CD4-positive, alpha-beta T cell (primary cell): ENCODE data around the gene LGR6. TPM values are rescaled to one million over a fixed set of nuclear protein-coding genes. Genes with fewer than 3 reads are reported as not detected.
A peak's percentile ranks its signal among the peaks of the same experiment; 100 is the strongest.
"Not testable (repeated sequence)": the region's sequence is repeated elsewhere in the genome, so short reads cannot be mapped to it uniquely, and the experiment has no call there.

ENCODE experiments used
- ATAC-seq: fragments of 200-7000 bp; cut with Tn5 transposase; one replicate; pipeline ENCODE4 v1.10.0; 2022; ENCODE audit warnings: mild to moderate bottlenecking; ENCODE audit not compliant: poor library complexity
- CTCF ChIA-PET: fragments of 350-600 bp; sonication (Branson Sonifier 250); formaldehyde crosslinking; loops from one replicate; lab custom pipeline; 2021; ENCODE audit warnings: antibody characterized with exemption, inconsistent platforms; lab: Charles Lee
- POLR2A ChIA-PET: fragments of 350-600 bp; sonication (Branson Sonifier 250); formaldehyde crosslinking; loops from one replicate; lab custom pipeline; 2021; ENCODE audit warnings: antibody characterized with exemption, inconsistent platforms; lab: Charles Lee
- DNase-seq, 14 experiments: peaks; one replicate each; pipeline ENCODE4 v3.0.0-alpha.2; 2013 to 2020; ENCODE audit warnings: mixed read lengths in 2 of 14
- H3K27ac ChIP-seq, 2 donors: one replicate each; pipeline versions ENCODE4 v1.5.1 to v1.7.0; 2013; ENCODE audit warnings: low read length in 2 of 2, low read depth in 1 of 2, mild to moderate bottlenecking in 1 of 2
- H3K27me3 ChIP-seq, 2 experiments: 1 replicate in 1 of 2; 2 replicates in 1 of 2; pipeline versions ENCODE4 v1.6.1 to v1.7.0; 2013; ENCODE audit warnings: low read length in 2 of 2, control low read depth in 1 of 2, mild to moderate bottlenecking in 1 of 2, moderate library complexity in 1 of 2; ENCODE audit not compliant: insufficient read depth in 2 of 2, control insufficient read depth in 1 of 2
- H3K36me3 ChIP-seq: one replicate; pipeline ENCODE4 v1.6.1; 2013; ENCODE audit warnings: low read length, control low read depth; ENCODE audit not compliant: insufficient read depth
- H3K4me1 ChIP-seq: one replicate; pipeline ENCODE4 v1.6.1; 2013; ENCODE audit warnings: low read length, control low read depth; ENCODE audit not compliant: insufficient read depth
- H3K4me3 ChIP-seq: one replicate; pipeline ENCODE4 v1.5.1; 2013; ENCODE audit warnings: mild to moderate bottlenecking, low read length, moderate library complexity
- H3K9me3 ChIP-seq, 2 experiments: 1 replicate in 1 of 2; 2 replicates in 1 of 2; pipeline versions ENCODE4 v1.6.1 to v1.7.0; 2013; ENCODE audit warnings: low read length in 2 of 2, mild to moderate bottlenecking in 2 of 2, control low read depth in 1 of 2, moderate library complexity in 1 of 2; ENCODE audit not compliant: control insufficient read depth in 1 of 2, insufficient read depth in 1 of 2
- H3K27ac Mint-ChIP-seq: one replicate; pipeline ENCODE4 v1.8.0; 2020; ENCODE audit warnings: mixed read lengths
- H3K27me3 Mint-ChIP-seq: one replicate; pipeline ENCODE4 v1.8.0; 2021; ENCODE audit warnings: mixed read lengths
- H3K36me3 Mint-ChIP-seq: one replicate; pipeline ENCODE4 v1.8.0; 2021; ENCODE audit warnings: low read depth, mixed read lengths
- H3K4me1 Mint-ChIP-seq: one replicate; pipeline ENCODE4 v1.8.0; 2021; ENCODE audit warnings: low read depth, mixed read lengths
- H3K4me3 Mint-ChIP-seq: one replicate; pipeline ENCODE4 v1.8.0; 2020; ENCODE audit warnings: mild to moderate bottlenecking, mixed read lengths
- H3K9me3 Mint-ChIP-seq: one replicate; pipeline ENCODE4 v1.8.0; 2020; ENCODE audit warnings: mixed read lengths
- CTCF ChIP-seq: fragments of 200-600 bp; IDR thresholded peaks from one replicate; pipeline ENCODE4 v1.8.0; 2022; ENCODE audit warnings: antibody characterized with exemption, mild to moderate bottlenecking
- intact Hi-C, 2 experiments: fragments of 100-400 bp; cut with DNase I in 1 of 2; cut with micrococcal nuclease in 1 of 2; formaldehyde crosslinking; loops; one replicate each; pipeline versions ENCODE4 v1.15.1 to v1.9.0; 2023 to 2025; cut with DNase I, micrococcal nuclease
- total RNA-seq, 174 experiments: library from RNA in 2 of 174; stranded (reverse) in 2 of 174; gene quantifications; one replicate each; pipeline ENCODE4 v1.2.3 and lab custom pipeline; 2021 to 2026

LGR6 gene
- total RNA-seq, 2 experiments from 2014 or later: 0.19 to 0.45 TPM

GRCh38 chr1:202235856-202236837 lies 42.5 kb downstream of the LGR6 start:
- Histone ChIP-seq H3K4me3 (no peak overlapping the region), H3K27me3 (peaks cover 9 to 15% of the 10 kb centered on the region in 2 experiments), H3K9me3 (peaks cover 0 to 2% of the 10 kb centered on the region in 2 experiments), H3K36me3 (no peaks in the 10 kb centered on the region), H3K27ac (no peak overlapping the region), H3K4me1 (no peaks in the 10 kb centered on the region)
- POLR2A ChIA-PET: no interaction called here
- peaks cover 30% of the 10 kb centered on the region for H3K27me3 Mint-ChIP-seq
- H3K27ac Mint-ChIP-seq: no peak overlapping the region
- intact Hi-C loops: loop anchor here in 1 of 2 experiments (1.0 kb wide), 1 partner anchor 79 kb away; no protein-coding TSS in a partner anchor
- no peaks in the 10 kb centered on the region for H3K4me1 Mint-ChIP-seq
- no peaks in the 10 kb centered on the region for H3K36me3 Mint-ChIP-seq
- TF ChIP-seq CTCF: peak; percentile 85
- peak; percentile 77 for ATAC-seq
- H3K4me3 Mint-ChIP-seq: no peak overlapping the region
- CTCF ChIA-PET: no interaction called here
- peak; percentile 38 to 75 (median 56) for DNase-seq
- H3K9me3 Mint-ChIP-seq: no peaks in the 10 kb centered on the region

DNA sequence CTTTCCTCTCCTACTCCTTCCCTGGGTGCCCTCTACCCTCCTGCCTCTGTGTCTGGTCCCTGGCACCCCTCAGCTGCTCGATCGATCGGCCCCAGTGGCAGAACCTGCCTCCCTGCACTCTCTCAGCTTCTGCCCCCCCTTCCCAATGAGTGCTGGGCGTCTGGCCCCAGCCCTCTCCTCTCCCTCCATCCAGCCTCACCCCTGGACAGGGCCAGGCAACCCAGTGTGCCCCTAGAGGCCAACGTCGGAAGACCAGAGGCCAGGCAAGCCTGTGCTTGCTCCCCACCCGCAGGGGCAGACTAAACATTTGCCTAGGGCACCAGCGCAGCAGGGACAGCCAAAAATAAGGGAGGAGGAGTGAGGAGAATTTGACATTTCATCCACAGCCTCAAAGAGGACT lies 43.5 kb downstream of the LGR6 start:
- ChIA-PET CTCF (no interaction called here), POLR2A (no interaction called here)
- DNase-seq: peak in 4 of 14 experiments; percentile 13 to 34 (median 26)
- Histone ChIP-seq H3K27me3 (peaks cover 9 to 17% of the 10 kb centered on the region in 2 experiments), H3K4me1 (no peaks in the 10 kb centered on the region), H3K36me3 (no peaks in the 10 kb centered on the region), H3K27ac (no peak overlapping the region), H3K9me3 (peaks cover 0 to 6% of the 10 kb centered on the region in 2 experiments), H3K4me3 (no peak overlapping the region)
- Mint-ChIP-seq H3K27me3 (peaks cover 30% of the 10 kb centered on the region), H3K4me1 (no peaks in the 10 kb centered on the region), H3K9me3 (no peaks in the 10 kb centered on the region), H3K27ac (no peak overlapping the region), H3K36me3 (no peaks in the 10 kb centered on the region), H3K4me3 (no peak overlapping the region)
- peak; percentile 48 for ATAC-seq
- intact Hi-C loops: no loop called here
- TF ChIP-seq CTCF: no peak

DNA sequence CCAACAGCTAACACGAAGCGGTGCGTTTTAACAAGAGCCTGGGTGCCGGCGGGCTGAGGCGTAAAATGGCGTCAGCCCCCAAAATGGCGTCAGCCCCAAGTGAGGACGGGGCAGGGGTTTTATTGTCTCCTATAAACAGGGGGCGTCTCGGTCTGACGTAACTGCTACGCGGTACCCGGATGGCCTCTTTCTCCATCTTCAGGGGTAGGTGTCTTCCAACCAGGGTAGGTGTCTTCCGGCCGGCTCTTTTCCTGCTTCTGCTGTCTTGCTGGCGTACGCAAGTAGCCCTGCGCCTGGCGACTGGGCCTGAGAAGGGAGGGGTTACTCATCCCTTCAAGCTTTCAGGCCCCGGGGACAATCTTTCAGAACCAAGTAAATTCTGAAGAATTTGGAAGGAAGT lies 45.3 kb downstream of the LGR6 start:
- Mint-ChIP-seq H3K36me3 (no peaks in the 10 kb centered on the region), H3K9me3 (no peaks in the 10 kb centered on the region), H3K4me3 (no peak overlapping the region), H3K27ac (no peak overlapping the region), H3K4me1 (no peaks in the 10 kb centered on the region), H3K27me3 (peaks cover 34% of the 10 kb centered on the region)
- no peak for TF ChIP-seq CTCF
- Histone ChIP-seq H3K9me3 (peaks cover 0 to 6% of the 10 kb centered on the region in 2 experiments), H3K4me1 (no peaks in the 10 kb centered on the region), H3K36me3 (no peaks in the 10 kb centered on the region), H3K4me3 (no peak overlapping the region), H3K27ac (no peak overlapping the region), H3K27me3 (peaks cover 9 to 17% of the 10 kb centered on the region in 2 experiments)
- ATAC-seq (no peak), DNase-seq (peak in 1 of 14 experiments; percentile 22)
- ChIA-PET POLR2A (no interaction called here), CTCF (no interaction called here)
- intact Hi-C loops: no loop called here

GRCh38 chr1:202240226-202240625 lies 46.6 kb downstream of the LGR6 start:
- H3K4me1 Mint-ChIP-seq, H3K27ac Mint-ChIP-seq, H3K4me3 Mint-ChIP-seq, H3K4me3 ChIP-seq, intact Hi-C loops, H3K27ac ChIP-seq, H3K9me3 ChIP-seq, H3K4me1 ChIP-seq, ATAC-seq, H3K36me3 ChIP-seq, CTCF ChIA-PET, DNase-seq, POLR2A ChIA-PET, H3K36me3 Mint-ChIP-seq, H3K9me3 Mint-ChIP-seq: not testable (repeated sequence)
- peaks cover 9 to 15% of the 10 kb centered on the region in 2 experiments for H3K27me3 ChIP-seq
- peaks cover 34% of the 10 kb centered on the region for H3K27me3 Mint-ChIP-seq
